HG02852 (cell line): ENCODE results near the gene EXOC4.

Experiments used
- ATAC-seq: cut with Tn5 transposase; IDR thresholded peaks from one replicate; pipeline ENCODE4 v1.9.1; 2021; ENCODE audit warnings: mild to moderate bottlenecking, moderate library complexity; ENCODE audit not compliant: unreplicated experiment

Gene EXOC4

DNA sequence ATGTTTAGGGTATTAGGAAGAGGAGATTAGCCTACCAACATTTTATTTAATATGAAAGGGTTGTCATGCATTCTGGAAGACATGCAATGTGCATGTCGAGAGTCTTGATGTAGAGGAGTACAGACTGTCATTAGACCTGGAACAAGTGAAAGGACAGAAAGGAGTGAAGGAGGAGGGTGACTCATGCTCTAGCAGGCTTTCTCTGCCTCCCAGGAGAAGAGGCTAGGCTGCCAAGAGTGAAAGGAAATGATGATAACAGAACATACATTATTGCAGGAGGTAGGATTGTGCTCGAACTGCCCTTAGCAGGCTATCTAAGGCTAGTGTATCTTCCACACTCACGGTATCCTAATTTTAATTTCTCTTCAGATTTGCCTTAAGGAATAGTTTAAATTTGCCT is 228.8 kb downstream of the EXOC4 start:
- no peak for ATAC-seq

DNA sequence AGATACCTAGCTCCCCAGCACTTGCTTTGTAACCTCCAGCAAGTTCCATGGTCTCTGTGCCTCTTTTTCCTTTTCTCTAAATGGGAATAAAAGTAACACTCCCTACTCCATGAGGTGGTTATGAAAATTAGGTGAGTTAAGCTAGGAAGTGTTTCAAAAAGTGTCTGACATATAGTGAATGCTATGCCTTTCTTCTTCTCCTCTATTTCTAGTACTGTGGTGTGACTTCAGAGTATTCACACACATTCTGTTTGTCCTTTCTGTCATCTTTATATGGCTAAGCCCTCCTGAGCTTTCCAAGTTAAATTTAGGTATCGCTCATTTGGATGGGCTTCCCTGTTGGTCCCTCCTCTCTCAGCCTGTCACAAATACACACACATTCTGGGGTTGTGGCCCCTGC is 229.7 kb downstream of the EXOC4 start:
- no peak for ATAC-seq

- ATAC-seq: no peak
These were observed 231.2 kb downstream of the EXOC4 start for GRCh38 chr7:133484086-133484485.

DNA sequence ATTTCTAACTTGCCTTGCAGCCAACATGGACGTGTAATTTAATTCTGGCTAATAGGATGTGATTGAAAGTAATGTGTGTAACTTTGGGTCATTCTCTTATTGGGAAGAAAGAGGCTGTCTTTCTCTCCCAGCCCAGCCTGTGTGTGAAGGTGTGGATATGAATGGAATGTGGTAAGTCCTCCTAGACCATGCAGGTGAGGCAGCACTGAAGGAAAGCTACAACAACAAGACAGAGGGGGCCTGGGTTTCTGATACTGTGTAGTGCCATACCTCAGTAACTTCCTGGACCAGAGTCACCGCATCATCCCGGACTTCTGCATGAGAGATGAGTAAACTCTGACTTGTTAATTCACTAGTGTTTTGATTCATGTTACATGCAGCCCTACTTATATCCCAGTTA is 237.0 kb downstream of the EXOC4 start:
- no peak for ATAC-seq

DNA sequence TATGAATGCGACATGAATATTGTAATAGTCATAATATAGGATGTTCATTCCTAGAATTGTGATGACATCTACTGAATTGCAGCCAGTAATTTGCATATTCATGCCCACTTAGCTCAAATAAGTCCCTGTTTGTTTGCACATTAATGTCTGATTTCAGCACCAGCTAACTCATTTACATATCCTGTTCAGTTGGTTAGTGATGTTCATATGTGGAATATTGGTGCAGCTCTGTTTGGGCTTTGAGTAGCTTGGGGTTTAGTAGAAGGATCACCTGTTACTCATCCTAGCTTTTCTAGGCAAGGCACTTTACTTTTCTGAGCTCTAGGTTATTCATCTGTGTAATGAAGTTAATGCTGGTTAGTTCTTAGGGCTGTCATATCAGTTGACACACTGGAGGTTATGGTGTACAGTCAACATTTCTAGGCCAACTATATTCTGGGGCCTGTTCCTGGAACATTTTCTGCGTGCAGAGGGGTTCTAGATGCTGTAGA is 238.4 kb downstream of the EXOC4 start:
- ATAC-seq: no peak

DNA sequence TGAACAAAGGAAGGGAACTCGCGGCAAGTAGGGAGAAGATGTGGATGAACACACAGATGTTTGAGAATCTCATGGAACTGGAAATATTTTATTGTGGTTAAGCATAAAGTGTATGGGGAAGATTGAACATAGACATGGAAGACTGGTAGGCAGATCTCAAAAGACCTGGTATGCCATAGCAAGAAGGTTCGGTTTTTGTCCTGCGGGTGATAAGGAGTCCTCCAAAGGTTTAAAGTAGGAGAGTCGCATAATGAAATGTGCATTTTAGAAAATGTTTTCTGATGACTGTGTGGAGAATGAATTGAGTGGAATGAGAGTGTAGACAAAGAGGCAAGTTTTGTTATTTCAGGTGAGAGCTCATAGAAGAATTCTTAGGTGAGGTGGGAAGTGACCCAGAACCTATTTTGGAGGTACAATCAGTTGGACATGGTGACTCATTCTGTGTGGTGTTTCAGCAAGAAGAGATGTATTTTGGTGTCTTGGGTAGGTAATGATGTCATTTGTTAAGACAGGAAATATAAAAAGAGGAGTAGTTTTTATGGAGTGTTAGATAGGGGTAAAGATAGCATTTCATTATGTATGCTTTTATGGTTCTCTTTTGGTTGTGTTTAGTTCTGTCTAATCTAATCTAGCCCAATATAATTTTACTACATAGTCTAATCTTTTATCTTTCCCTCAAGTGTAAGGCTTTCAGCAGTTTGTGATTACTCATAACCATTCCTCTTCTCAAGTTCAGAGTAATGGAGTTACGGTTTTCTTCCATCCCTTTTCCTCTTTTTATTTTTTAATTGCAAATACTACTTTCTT is 239.2 kb downstream of the EXOC4 start:
- ATAC-seq: no peak

DNA sequence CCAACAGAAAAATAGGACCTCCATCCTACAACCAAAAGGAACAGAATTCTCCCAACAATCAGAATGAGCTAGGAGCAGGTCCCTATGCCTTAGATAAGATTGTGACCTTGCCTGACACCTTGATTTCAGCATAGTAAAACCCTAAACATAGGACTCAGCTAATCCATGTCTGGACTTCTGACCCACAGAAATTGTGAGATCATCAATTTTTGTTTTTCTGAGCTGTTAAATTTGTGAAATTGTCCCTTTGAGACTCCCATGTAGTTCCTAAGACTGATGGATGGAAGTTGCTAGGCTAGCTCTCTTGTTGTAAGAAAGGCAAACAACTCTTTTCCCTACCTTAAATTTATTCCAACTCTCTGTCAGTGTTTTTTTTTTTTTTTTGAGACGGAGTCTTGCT is 244.2 kb downstream of the EXOC4 start:
- ATAC-seq: no peak

DNA sequence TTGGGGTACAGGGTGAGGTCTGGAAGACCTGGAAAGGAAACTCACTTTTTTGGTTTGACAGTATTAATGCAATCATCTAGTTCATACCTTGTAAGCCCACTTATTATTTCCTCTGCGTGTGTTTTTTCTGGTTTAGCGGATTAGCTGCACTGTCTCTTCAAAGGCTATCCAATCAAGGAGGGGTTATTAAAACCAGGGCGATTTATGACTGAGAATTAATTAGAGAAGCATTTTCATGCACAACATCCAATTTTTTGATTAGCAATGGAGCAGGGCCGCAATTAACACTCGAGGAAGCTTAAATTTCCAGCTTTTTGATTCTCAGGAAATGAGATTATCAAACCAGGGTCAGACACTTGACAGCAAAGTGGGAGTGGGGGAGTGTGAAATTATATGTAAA is 248.9 kb downstream of the EXOC4 start:
- ATAC-seq: no peak

GRCh38 chr7:133502498-133502897 is 249.6 kb downstream of the EXOC4 start:
- ATAC-seq: no peak

DNA sequence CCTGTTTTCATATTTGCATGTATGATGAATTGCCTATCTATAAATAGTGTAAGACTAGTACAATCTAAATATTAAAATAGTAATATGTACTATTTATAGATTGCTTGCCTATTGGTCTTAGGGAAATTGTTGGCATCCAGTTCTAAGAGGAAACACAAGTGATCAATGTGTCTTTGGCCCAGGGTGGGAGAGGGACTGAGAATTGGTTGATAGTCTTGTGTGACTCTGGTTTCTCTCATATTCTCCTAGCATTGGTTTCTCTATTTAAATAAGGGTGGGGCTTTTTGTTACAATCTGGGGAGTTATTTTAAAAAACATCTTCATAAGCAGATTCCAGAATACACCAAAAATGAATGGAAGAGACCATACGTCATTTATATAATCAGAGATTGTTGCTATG is 250.1 kb downstream of the EXOC4 start:
- ATAC-seq: no peak

- ATAC-seq: no peak
These were observed 251.9 kb downstream of the EXOC4 start for GRCh38 chr7:133504825-133505224.

GRCh38 chr7:133509822-133510221 is 256.9 kb downstream of the EXOC4 start:
- no peak for ATAC-seq

DNA sequence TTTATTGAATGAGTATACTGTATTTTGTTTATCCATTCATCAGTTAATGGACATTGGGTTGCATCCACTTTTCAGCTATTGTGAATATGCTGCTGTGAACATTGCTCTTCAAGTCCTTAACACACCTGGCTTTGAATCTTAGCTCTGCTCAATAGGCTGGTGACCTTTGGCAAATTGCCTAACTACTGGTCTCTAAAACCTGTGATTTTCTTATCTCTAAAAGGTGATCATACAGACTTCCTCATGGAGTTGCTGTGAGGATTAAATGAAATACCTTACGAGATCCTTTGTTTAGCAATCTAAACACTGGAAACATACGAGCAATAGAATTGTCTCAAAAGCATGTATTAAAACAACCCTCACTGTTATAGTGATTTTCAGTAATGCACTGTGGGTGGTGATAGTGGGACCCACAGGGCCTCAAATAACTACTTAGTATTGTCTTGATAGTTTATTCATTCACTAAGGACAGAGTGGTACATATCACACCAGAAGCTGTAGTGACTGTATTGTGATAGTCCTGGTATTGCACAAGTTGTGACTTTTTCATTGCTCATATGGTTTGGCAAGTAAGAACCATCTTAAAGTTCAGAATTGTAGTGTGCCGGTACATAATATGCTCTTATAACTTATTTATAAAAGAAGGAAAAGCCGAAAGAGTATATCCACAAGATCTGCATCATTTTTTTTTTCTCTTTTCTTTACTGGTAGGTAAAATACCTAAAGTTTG is 257.6 kb downstream of the EXOC4 start:
- ATAC-seq: no peak

GRCh38 chr7:133511252-133511651 is 258.4 kb downstream of the EXOC4 start:
- no peak for ATAC-seq

DNA sequence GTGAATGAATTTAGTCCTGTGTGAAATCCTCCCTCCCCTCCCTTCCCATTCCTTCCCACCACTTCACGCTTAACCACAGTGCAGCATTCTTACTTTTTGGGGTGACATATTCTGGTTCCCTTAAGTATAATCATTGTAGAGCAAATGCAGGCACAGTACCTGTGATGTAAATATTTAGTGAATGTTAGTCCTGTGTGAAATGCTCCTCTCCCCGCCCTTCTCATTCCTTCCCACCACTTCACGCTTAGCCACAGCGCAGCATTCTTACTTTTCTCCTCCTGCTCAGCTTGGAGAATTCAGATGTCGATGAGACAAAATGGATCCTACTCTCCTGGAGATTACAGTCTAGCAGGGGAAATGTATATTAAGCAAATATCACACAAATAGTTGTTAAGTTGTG is 258.8 kb downstream of the EXOC4 start:
- ATAC-seq: no peak

- ATAC-seq: peak; percentile 55
These were observed 259.7 kb downstream of the EXOC4 start for GRCh38 chr7:133512560-133512959.

DNA sequence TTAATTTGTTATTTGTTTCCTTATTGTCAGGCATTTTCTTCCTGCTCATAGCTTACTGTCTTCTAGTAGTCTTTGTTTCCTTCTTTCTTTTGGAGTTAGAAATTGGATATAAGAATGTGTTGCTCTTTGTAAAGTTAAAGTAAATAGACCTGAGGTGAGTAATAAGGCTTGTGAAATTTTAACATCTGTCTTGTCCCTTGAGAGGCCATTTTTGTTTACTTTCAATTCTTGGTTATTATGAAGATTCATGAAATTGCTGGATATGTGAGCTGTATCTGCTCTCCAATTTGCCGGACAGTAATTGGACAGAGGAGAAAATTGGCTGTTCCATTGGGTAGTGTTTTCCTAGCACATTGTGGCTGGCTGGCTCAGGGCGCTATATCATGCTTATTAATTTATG is 260.7 kb downstream of the EXOC4 start:
- no peak for ATAC-seq

DNA sequence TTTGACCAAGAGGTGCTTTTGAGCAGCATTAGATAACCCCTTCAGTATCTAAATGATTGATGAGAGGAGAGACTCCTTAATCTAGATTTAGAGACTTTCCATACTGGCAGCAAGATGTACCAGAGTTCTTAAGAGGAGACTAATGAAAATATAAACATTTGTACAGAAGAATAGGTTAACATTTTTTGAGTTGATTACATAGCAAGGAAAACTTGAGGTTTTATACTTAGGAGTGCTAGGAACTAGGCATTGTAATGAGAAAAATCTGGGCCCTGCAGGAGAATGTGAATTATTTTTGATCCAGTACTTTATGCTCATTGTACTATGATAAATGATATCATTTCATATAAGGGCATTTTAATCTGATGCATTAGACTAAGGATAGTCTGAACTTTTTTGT is 261.7 kb downstream of the EXOC4 start:
- no peak for ATAC-seq

GRCh38 chr7:133517766-133518165 is 264.9 kb downstream of the EXOC4 start:
- ATAC-seq: no peak

DNA sequence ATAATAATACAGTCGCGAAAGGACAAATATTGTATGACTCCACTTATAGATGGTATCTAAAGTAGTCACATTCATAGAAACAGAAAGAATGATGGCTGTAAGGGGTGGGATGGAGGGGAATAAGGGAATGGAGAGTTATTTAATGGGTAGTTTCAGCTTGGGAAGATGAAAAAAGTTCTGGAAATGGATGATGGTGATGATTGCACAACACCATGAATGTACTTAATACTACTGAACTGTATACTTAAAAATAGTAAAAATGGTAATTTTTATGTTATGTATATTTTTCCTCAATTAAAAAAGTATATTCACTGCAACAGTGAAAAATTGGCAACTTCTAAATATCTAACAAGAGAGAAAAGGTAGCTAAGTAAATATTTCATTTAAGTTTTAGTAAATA is 265.8 kb downstream of the EXOC4 start:
- no peak for ATAC-seq

DNA sequence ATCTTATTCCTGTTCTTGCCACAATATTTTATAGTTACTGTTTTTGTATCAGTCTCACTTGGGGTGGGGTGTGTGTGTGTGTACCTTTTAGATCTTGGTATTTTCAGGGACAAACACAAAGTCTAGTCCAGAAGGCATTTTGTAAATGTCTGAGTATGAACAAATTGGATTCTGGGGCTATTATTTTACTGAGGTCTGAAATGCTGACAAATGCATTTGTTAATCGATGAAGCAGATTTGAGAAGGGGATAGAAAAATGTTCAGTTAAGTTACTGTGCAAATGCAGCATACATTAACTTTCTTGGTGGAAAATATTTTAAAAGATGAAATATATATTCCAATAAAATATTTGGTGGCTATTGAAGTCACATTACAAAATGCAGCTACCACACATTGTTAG is 267.4 kb downstream of the EXOC4 start:
- no peak for ATAC-seq

- ATAC-seq: no peak
These were observed 269.6 kb downstream of the EXOC4 start for GRCh38 chr7:133522501-133522900.
